SK-N-SH (cell line): ENCODE results near the gene SPEF1. TPM values are rescaled to one million over a fixed set of nuclear protein-coding genes. Genes with fewer than 3 reads are reported as not detected.

Experiments
- CTCF ChIA-PET: fragments of 300-600, 350-600 bp; formaldehyde crosslinking; extraction: SDS; loops from one replicate; lab custom pipeline; 2021; lab: Yijun Ruan, JAX
- POLR2A ChIA-PET: fragments of 350-600 bp; sonication (Branson Sonifier 250); formaldehyde crosslinking; extraction: SDS; loops from one replicate; lab custom pipeline; 2020; ENCODE audit warnings: antibody characterized with exemption, inconsistent platforms; lab: Yijun Ruan, JAX
- DNase-seq: peaks from one replicate; pipeline ENCODE4 v3.0.0; 2012
- H2AFZ ChIP-seq: fragments of 200-600 bp; sonication (generic); 2 replicates; pipeline ENCODE4 v1.8.1; 2016; ENCODE audit warnings: antibody characterized with exemption, mild to moderate bottlenecking, low read depth
- H3F3A ChIP-seq: fragments of 200-600 bp; sonication (generic); replicated peaks from 2 replicates; pipeline ENCODE3; 2016; ENCODE audit warnings: antibody characterized with exemption, mild to moderate bottlenecking; ENCODE audit not compliant: insufficient read depth
- H3K27ac ChIP-seq, 2 experiments: fragments of 200-500 bp in 1 of 2; fragments of 200-600 bp in 1 of 2; sonication (Bioruptor generic) in 1 of 2; sonication (generic), shearing (Covaris generic) in 1 of 2; 2 replicates each; pipeline versions ENCODE4 v1.5.1 to v1.6.1; 2014 to 2016; ENCODE audit warnings: low read depth in 2 of 2, inconsistent platforms in 1 of 2, low read length in 1 of 2, mild to moderate bottlenecking in 1 of 2, mixed read lengths in 1 of 2
- H3K27me3 ChIP-seq: fragments of 200-600 bp; sonication (generic), shearing (Covaris generic); 2 replicates; pipeline ENCODE4 v1.6.1; 2016; ENCODE audit warnings: mixed run types; ENCODE audit not compliant: insufficient read depth
- H3K36me3 ChIP-seq, 2 experiments: fragments of 200-500 bp in 1 of 2; fragments of 200-600 bp in 1 of 2; sonication (Bioruptor generic) in 1 of 2; sonication (generic) in 1 of 2; replicated peaks in 1 of 2; 2 replicates each; pipeline versions ENCODE3 to v1.5.1; 2014 to 2016; ENCODE audit warnings: low read length in 1 of 2, mild to moderate bottlenecking in 1 of 2; ENCODE audit not compliant: insufficient read depth in 2 of 2, control insufficient read depth in 1 of 2
- H3K4me1 ChIP-seq, 2 experiments: fragments of 200-500 bp in 1 of 2; fragments of 200-600 bp in 1 of 2; sonication (Bioruptor generic) in 1 of 2; sonication (generic), shearing (Covaris generic) in 1 of 2; 2 replicates each; pipeline versions ENCODE4 v1.5.1 to v1.6.1; 2014 to 2016; ENCODE audit warnings: low read depth in 1 of 2, low read length in 1 of 2, mixed run types in 1 of 2; ENCODE audit not compliant: insufficient read depth in 2 of 2, control insufficient read depth in 1 of 2
- H3K4me2 ChIP-seq: fragments of 200-600 bp; sonication (generic), shearing (Covaris generic); 2 replicates; pipeline ENCODE4 v1.6.1; 2017; ENCODE audit warnings: mixed run types
- H3K4me3 ChIP-seq, 2 experiments: fragments of 200-500 bp in 1 of 2; fragments of 200-600 bp in 1 of 2; sonication (Bioruptor generic) in 1 of 2; sonication (generic), shearing (Covaris generic) in 1 of 2; 2 replicates each; pipeline versions ENCODE4 v1.5.1 to v1.8.1; 2014 to 2016; ENCODE audit warnings: low read depth in 2 of 2, inconsistent platforms in 1 of 2, low read length in 1 of 2, mild to moderate bottlenecking in 1 of 2, mixed read lengths in 1 of 2, moderate library complexity in 1 of 2
- H3K79me2 ChIP-seq: fragments of 200-600 bp; sonication (generic); 2 replicates; pipeline ENCODE4 v1.8.1; 2017; ENCODE audit warnings: mild to moderate bottlenecking; ENCODE audit not compliant: insufficient read depth
- H3K9ac ChIP-seq: fragments of 200-600 bp; sonication (generic); 2 replicates; pipeline ENCODE4 v1.6.1; 2017; ENCODE audit warnings: mixed run types
- H3K9me2 ChIP-seq: fragments of 200-600 bp; sonication (generic); 2 replicates; pipeline ENCODE4 v1.6.1; 2017; ENCODE audit warnings: mixed run types
- H3K9me3 ChIP-seq: fragments of 200-600 bp; sonication (generic); 2 replicates; pipeline ENCODE4 v1.6.1; 2017; ENCODE audit warnings: mixed run types, mild to moderate bottlenecking, moderate library complexity
- H4K20me1 ChIP-seq: fragments of 200-600 bp; sonication (generic); 2 replicates; pipeline ENCODE4 v1.6.1; 2017; ENCODE audit warnings: mild to moderate bottlenecking, mixed run types; ENCODE audit not compliant: insufficient read depth
- CHD2 ChIP-seq: fragments of 150-350 bp; IDR thresholded peaks from 2 replicates; pipeline ENCODE4 v1.6.1; 2018; ENCODE audit warnings: low read length; ENCODE audit not compliant: partially characterized antibody
- ELF1 ChIP-seq: IDR thresholded peaks from 2 replicates; pipeline ENCODE4 v1.4.0; 2012
- FOXM1 ChIP-seq: IDR thresholded peaks from 2 replicates; pipeline ENCODE4 v1.4.0; 2012; ENCODE audit warnings: low read depth, mild to moderate bottlenecking
- GATA2 ChIP-seq: sonication (generic); formaldehyde crosslinking; IDR thresholded peaks from 2 replicates; pipeline ENCODE4 v1.5.0; 2020; ENCODE audit warnings: mild to moderate bottlenecking, missing genetic modification reagents
- JUND ChIP-seq: IDR thresholded peaks from 2 replicates; pipeline ENCODE4 v1.4.0; 2012
- MAX ChIP-seq: IDR thresholded peaks from 2 replicates; pipeline ENCODE4 v1.4.0; 2012; ENCODE audit warnings: low read depth
- NFIC ChIP-seq: IDR thresholded peaks from 2 replicates; pipeline ENCODE4 v1.4.0; 2012; ENCODE audit warnings: borderline replicate concordance
- NRF1 ChIP-seq: IDR thresholded peaks from 2 replicates; pipeline ENCODE4 v1.6.1; 2012; ENCODE audit warnings: low read depth, mild to moderate bottlenecking, low read length
- RAD21 ChIP-seq: IDR thresholded peaks from 2 replicates; pipeline ENCODE4 v1.6.1; 2012; ENCODE audit warnings: mild to moderate bottlenecking, low read length
- REST ChIP-seq: IDR thresholded peaks from 2 replicates; pipeline ENCODE4 v1.6.1; 2012; ENCODE audit warnings: mild to moderate bottlenecking, low read depth, low read length, moderate library complexity
- RFX5 ChIP-seq: IDR thresholded peaks from 2 replicates; pipeline ENCODE4 v1.6.1; 2012; ENCODE audit warnings: mild to moderate bottlenecking, improper control_type of control experiment, low read length
- TAF1 ChIP-seq: IDR thresholded peaks from 2 replicates; pipeline ENCODE4 v1.6.1; 2012; ENCODE audit warnings: low read depth, mild to moderate bottlenecking, low read length, moderate library complexity, borderline replicate concordance
- YY1 ChIP-seq: IDR thresholded peaks from 2 replicates; pipeline ENCODE4 v1.4.0; 2012; ENCODE audit warnings: low read depth, mild to moderate bottlenecking
- WGBS: methylation state at CpG from one replicate; pipeline ENCODE4 v1.1.6; 2017; ENCODE audit warnings: low lambda C conversion rate; 5-methylcytosine and 5-hydroxymethylcytosine counted together
- polyA plus RNA-seq, 3 experiments: library from polyadenylated mRNA; depleted of rRNA; stranded (reverse); fragments of >200 nt; gene quantifications; 2 replicates each; pipeline ENCODE4 v1.2.3, GENCODE V29; 2012

Gene SPEF1
- polyA plus RNA-seq, 1 of the 3 experiments (the other 2 are of a cell fraction), result 1.6 TPM

GRCh38 chr20:3739054-3739925 lies 42.0 kb downstream of the SPEF1 start:
- ChIA-PET POLR2A (interaction anchor here (1.2 kb wide), 2 partner anchors 10 to 28 kb away, joined by 3 to 4 read pairs; partner anchors contain the start of gene ADISSP), CTCF (interaction anchor here (1.6 to 3.5 kb wide), 3 partner anchors 11 to 28 kb away, joined by 6 to 25 read pairs (median 8); no protein-coding TSS in a partner anchor)
- no peaks in the 10 kb centered on the region for H3K36me3 ChIP-seq

GRCh38 chr20:3738111-3739053 lies 42.9 kb downstream of the SPEF1 start:
- CTCF ChIA-PET, result interaction anchor here (1.8 to 3.5 kb wide), 4 partner anchors 9 to 62 kb away, joined by 5 to 25 read pairs (median 9); no protein-coding TSS in a partner anchor
- H3K4me3 ChIP-seq, result no peak overlapping the region
- no peak overlapping the region for H3K27ac ChIP-seq
- WGBS, result 56% methylated on average over 11 of the region's 11 CpGs
- no peak overlapping the region for H3K4me2 ChIP-seq
- no peak overlapping the region for H2AFZ ChIP-seq
- H3K9ac ChIP-seq, result no peak overlapping the region
- H3K36me3 ChIP-seq, result no peaks in the 10 kb centered on the region
- no peaks in the 10 kb centered on the region for H3K79me2 ChIP-seq
- no peaks in the 10 kb centered on the region for H4K20me1 ChIP-seq
- H3K9me2 ChIP-seq, result no peaks in the 10 kb centered on the region
- H3K4me1 ChIP-seq, result peaks cover 0 to 22% of the 10 kb centered on the region in 2 experiments; a peak in 1 of 4 replicates
- H3K9me3 ChIP-seq, result no peaks in the 10 kb centered on the region
- no peaks in the 10 kb centered on the region for H3F3A ChIP-seq
- no peaks in the 10 kb centered on the region for H3K27me3 ChIP-seq
- DNase-seq, result no peak
- no peak for TF ChIP-seq RFX5
- TF ChIP-seq NRF1, result no peak
- TF ChIP-seq JUND, result no peak
- TF ChIP-seq ELF1, result no peak
- TF ChIP-seq YY1, result no peak
- TF ChIP-seq CHD2, result no peak
- no peak for TF ChIP-seq TAF1
- no peak for TF ChIP-seq MAX
- no peak for TF ChIP-seq NFIC
- TF ChIP-seq RAD21, result no peak
- no peak for TF ChIP-seq FOXM1
- TF ChIP-seq, all 33 proteins: peak for 0
- POLR2A ChIA-PET, result no interaction called here

More at GRCh38 chr20:3739054-3739925, 42.0 kb downstream of the SPEF1 start:
- Histone ChIP-seq H2AFZ (no peak overlapping the region), H3K27ac (no peak overlapping the region; a peak in 1 of 4 replicates), H3K9me2 (no peaks in the 10 kb centered on the region)
- TF ChIP-seq GATA2 (CRISPR knock-in tag) (no peak), REST (no peak), NFIC (no peak)
- TF ChIP-seq, all 33 proteins: peak for 0
- Histone ChIP-seq H3K4me3 (no peak overlapping the region), H4K20me1 (no peaks in the 10 kb centered on the region), H3K9ac (no peak overlapping the region), H3K4me2 (no peak overlapping the region), H3K4me1 (peaks cover 0 to 22% of the 10 kb centered on the region in 2 experiments; a peak in 1 of 4 replicates), H3K9me3 (no peaks in the 10 kb centered on the region), H3K27me3 (no peaks in the 10 kb centered on the region), H3F3A (no peaks in the 10 kb centered on the region), H3K79me2 (no peaks in the 10 kb centered on the region)
- WGBS, result 79% methylated on average over 14 of the region's 19 CpGs
- DNase-seq, result no peak
